Stomach (tissue), 4 donors: Measurements from ENCODE around the gene RGS13.

ENCODE experiments used
- CTCF ChIP-seq, 7 experiments: fragments of 450-650 bp in 4 of 7; fragments of 200-600 bp in 3 of 7; sonication (generic) in 3 of 7; IDR thresholded peaks; one replicate each; pipeline ENCODE4 v1.5.1; 2016 to 2019; ENCODE audit warnings: antibody characterized with exemption in 7 of 7, control low read depth in 2 of 7, mild to moderate bottlenecking in 1 of 7
- EP300 ChIP-seq: sonication (generic); formaldehyde crosslinking; IDR thresholded peaks from one replicate; pipeline ENCODE4 v1.6.1; 2017; ENCODE audit warnings: antibody characterized with exemption
- POLR2A ChIP-seq, 4 donors: fragments of 450-650 bp; IDR thresholded peaks; one replicate each; pipeline ENCODE4 v1.6.1; 2016; ENCODE audit warnings: antibody characterized with exemption in 4 of 4, control low read depth in 2 of 4, mild to moderate bottlenecking in 1 of 4, moderate library complexity in 1 of 4
- POLR2AphosphoS5 ChIP-seq, 3 donors: sonication (generic); formaldehyde crosslinking; IDR thresholded peaks; one replicate each; pipeline ENCODE4 v1.6.1; 2016; ENCODE audit warnings: antibody characterized with exemption in 3 of 3

- TF ChIP-seq CTCF (IDR thresholded peaks at IDR 0.05) (no peak), EP300 (no peak), POLR2A (IDR thresholded peaks at IDR 0.05) (no peak), POLR2AphosphoS5 (IDR thresholded peaks at IDR 0.05) (no peak)
Measured at GRCh38 chr1:192660613-192661012, 24.7 kb downstream of the RGS13 start.
